NOMO-1 (cell line): ENCODE results near the gene PTGS1.
A peak's percentile ranks its signal among the peaks of the same experiment; 100 is the strongest.
"Not testable (repeated sequence)": the region's sequence is repeated elsewhere in the genome, so short reads cannot be mapped to it uniquely, and the experiment has no call there.

Source experiments
- DNase-seq, 2 experiments: peaks; one replicate each; lab custom pipeline; 2025; ENCODE audit not compliant: unreplicated experiment in 2 of 2; lab: John Stamatoyannopoulos, UW

The PTGS1 gene

GRCh38 chr9:122370869-122371755 lies at the start of gene PTGS1:
TSS of gene PTGS1 (plus strand) at chr9:122371024. CDS start at chr9:122371085, 61 bp downstream.
- peak; percentile 58 to 78 for DNase-seq

DNA sequence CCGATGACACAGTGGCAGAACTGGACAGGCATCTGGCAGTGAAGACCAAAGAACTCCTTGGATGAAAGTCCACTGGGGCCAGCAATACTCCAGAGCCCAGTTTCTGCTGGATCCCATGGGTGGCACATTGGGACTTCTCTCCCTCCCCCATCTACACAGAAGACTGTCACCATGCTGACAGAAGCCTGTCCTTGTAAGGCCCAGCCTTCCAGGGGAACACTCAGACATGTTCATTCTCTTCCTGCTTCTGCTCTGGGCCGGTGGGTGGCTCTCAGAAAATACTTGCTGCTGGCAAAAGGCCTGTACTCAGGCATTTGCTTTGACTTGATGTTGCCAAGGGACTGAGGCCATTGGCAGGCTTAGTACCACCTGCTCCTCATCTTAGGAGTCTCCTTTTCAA lies 48.3 kb upstream of the PTGS1 start:
- no peak for DNase-seq

DNA sequence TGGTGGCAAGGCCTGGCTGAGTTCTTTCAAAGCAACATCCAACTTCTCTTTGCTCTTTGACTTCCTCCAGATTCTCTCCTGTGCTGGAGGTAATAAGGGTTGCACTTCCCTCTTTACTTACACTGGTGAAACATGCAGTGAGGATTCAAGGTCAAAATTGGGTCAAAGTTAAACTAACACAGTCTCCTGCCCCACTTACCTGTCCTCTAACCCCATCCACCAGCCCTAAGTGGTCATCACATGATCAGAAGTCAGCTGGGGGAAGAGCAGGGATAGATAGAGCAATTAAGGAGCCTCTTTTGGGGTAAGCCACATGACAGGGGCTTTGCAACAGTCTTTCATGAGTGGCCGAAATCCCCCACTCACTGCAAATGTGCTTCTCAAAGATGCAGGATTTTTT lies 46.2 kb upstream of the PTGS1 start:
- DNase-seq: not testable (repeated sequence)

GRCh38 chr9:122325124-122325523 lies 45.7 kb upstream of the PTGS1 start:
- no peak for DNase-seq

DNA sequence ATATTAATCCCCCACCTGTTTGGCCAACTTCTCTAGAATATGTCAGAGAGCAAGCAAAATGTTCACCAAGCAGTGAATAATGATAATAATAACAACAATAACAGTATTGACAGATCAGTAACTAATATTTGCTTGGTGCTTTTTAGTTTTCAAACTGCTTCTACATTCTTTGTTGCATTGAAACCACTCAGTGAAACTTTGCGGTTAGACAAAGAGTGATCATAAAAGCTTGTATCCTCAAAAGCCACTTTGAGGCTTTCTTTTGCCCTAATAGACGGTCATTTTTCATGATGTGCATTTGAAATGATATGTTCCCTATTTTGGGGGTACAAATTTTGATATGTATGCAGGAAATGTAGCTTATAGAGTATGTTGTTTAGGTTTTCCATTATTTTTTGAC lies 43.6 kb upstream of the PTGS1 start:
- DNase-seq: no peak

DNA sequence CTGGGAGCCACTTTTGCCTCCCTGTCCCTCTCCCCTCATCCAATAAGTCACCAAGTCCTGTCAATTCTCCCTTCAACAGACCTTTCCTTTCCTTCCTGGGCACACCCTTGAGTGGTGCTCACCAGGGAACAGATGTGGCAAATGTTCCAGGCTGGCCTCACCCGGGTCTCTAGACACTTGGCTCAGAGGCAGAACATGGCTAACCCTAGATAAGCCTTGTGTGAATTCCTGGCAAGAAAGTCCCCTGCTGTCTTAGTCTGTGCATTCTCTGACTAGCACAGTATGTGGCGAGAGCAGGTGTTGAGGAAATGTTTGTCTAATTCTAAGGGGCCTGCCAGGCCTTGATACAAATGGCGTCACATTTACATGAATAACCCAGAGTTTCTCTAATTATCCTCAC lies 41.2 kb upstream of the PTGS1 start:
- no peak for DNase-seq

DNA sequence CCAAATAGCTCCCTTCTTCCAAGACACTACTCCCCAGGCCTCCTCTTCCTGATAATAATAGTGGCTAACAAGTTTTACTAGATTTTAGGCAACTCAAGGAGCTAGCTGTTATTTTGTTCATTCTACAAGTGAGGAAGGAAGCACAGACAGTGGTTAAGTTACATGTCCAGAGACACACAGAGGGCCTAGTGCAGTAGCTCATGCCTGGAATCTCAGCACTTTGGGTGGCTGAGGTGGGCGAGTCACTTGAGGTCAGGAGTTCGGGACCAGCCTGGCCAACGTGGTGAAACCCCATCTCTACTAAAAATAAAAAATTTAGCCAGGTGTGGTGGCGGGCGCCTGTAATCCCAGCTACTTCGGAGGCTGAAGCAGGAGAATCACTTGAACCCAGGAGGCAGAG lies 40.4 kb upstream of the PTGS1 start:
- DNase-seq: not testable (repeated sequence)

DNA sequence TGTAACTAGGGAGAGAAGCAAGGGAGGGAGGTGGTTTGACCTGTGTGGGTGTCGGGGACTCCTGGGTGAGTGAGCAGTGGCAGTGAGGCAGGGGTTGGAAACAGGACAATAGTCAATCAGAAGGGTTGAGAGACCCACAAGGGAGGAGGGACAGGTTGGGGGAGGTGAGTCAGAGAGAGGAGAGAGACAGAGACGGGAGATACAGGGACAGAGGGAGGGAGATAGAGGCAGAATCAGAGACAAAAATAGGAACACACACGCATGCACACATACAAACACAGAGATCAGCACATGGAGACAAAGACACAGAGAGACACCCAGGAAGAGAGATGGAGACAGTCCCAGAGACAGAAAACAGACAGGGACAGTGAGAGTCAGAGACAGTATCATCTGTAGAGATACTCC lies 39.3 kb upstream of the PTGS1 start:
- no peak for DNase-seq

DNA sequence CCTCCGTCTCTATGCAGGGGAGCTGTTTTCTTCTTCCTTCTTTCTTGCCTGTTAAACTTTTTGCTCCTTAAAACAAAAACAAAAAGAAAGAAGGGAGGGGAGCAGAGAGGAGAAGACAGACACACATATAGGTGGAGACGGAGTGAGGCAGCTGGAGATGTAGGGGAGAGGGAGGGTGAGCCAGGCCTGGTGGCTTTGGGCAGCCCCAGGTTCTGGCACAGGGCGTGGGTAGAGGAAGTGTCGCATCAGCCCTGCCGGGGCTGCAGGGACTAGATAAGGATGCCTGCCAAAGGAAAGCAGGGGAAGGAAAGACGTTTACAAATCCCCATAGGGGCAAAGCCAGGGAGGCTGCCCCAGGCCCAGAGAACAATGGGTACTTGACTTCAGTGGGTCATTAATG lies 38.7 kb upstream of the PTGS1 start:
- DNase-seq: no peak

DNA sequence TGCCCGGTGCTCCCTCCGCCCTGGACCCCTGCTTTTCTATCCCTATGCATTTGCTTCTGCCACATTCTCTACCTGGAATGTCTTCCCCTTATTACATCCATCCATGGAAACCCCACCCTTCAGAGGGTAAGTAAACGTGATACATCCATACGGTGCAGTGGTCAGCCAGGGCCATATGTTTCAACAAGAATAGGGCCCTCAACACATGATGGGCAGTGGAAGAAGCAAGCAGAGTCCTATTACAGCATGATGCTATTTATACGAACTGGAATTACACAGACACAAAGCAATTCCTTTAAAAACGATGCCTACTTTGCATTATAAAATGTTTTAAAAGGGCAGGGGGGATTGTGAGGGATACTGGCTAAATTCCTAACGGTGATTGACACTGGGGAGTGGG lies 38.2 kb upstream of the PTGS1 start:
- DNase-seq: no peak

DNA sequence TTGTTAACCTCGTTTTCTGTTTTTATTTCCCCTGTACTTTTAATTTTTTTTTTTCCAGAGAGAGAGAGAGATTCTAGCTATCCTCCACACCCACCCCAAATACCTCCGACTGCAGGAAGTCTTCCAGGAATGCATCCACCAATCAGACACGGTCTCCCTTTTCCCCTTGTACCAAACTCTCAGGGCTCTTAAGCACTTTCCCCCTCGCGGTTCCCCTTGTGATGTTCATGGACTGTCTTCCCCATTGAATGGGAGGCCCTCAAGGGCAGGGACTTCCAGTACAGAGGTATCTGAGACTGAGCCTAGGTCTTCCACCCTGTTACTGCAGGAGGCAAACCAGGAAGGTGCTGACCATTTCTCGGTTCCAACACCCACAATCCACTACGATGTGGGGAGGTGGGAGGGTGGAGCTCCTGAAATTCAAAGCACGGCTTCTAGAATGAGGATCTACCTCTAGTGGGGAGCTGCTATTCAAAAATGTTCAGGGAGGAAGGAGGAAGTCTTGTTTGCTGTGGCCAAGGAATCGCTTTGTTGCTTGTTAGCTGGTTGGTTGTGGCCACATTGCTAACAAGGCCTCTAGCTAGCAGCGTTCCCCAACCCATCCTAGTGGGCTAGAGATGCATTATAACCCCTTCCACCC lies 37.5 kb upstream of the PTGS1 start:
- DNase-seq: no peak

DNA sequence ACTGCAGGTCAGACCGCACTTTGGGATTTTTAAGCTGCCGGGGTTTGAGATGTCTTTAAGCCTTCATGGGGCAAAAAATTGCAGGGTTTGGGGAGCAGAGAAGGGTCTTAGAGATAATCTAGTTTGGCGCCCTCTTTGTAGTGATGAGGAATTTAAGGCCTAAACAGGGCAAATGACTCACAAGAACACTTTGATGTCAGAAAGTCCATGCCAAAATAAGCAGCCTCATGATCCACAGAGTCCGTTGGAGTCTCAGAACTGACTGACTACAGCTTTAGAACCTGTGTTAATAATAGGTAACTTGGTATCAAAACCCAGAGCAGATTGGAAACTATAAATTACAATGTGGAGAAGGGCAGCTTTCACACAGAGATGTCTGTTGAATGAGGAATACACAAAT lies 35.9 kb upstream of the PTGS1 start:
- DNase-seq: no peak

GRCh38 chr9:122336189-122336588 lies 34.6 kb upstream of the PTGS1 start:
- DNase-seq: no peak

DNA sequence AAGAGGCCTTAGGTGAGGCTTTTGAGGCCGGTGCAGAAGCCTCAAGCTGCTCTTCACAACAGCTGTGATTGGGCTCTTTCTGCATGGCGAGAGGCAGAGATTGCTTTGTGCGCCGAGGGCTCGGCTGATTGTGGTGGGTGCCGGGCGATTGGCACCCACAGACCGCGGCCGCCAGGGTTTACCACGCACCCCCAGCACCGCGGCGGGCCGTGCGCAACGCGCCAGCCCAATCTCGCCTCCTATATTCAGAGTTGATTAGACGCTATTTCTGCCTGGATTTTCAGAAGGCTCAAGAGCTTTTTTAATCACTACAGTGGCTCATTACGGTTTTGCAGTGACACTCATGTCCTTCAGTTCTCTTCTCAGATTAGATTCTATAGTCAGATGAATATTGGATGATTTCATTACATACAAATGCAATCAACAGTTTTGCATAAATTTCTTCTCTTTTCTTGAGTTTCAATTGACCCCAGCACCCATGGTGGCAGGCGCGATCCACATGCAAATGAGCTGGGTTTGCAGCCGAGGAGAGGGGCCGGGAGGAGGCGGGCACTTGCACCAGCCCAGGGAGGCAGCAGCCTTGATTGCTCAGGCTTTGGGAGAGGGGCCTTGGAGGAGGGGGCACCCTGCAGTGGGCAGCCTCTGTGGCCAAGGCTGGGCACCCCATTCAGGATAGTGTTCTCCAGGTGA lies 33.8 kb upstream of the PTGS1 start:
- DNase-seq: no peak

- no peak for DNase-seq
Measured at GRCh38 chr9:122337556-122337929, 33.3 kb upstream of the PTGS1 start.

- DNase-seq: no peak
Measured at GRCh38 chr9:122338536-122338935, 32.3 kb upstream of the PTGS1 start.

- no peak for DNase-seq
Measured at GRCh38 chr9:122338994-122339393, 31.8 kb upstream of the PTGS1 start.

DNA sequence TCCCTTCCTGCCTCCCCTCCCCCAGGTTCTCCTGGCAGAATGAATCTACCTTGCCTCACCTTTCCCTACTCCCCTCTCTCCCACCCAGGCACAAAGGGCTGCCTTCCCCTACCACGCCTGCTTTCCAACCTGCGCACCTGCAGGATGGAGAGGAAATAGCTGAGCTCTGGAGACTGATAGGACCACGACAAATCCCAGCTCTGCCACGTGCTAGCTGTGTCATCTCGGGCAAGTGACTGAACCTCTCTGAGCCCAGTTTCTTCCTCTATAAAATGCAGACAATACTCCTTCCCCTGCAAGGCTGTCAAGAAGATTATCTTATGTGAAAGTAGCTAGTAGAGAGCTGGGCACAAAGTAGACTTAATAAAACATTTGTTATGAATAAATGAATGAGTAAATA lies 31.2 kb upstream of the PTGS1 start:
- DNase-seq: no peak

DNA sequence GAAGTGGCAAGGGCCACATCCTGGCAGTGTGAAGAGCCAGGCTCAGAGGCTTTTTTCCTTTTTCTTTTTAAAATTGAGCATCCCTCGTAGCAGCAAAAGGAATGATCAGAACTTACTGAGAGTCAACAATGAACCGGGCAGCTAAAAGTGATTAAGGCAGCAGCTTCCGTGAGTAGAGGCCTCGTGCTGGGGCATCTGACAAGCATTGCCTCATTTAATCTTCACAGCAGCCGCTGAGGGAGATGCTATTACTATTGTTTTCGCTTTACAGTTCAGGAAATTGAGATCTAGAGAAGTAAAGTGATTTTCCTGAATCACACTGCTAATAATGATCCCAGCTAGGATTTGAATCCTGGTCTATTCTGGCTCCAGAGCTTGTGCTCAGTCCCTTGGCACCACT lies 30.7 kb upstream of the PTGS1 start:
- DNase-seq: no peak

DNA sequence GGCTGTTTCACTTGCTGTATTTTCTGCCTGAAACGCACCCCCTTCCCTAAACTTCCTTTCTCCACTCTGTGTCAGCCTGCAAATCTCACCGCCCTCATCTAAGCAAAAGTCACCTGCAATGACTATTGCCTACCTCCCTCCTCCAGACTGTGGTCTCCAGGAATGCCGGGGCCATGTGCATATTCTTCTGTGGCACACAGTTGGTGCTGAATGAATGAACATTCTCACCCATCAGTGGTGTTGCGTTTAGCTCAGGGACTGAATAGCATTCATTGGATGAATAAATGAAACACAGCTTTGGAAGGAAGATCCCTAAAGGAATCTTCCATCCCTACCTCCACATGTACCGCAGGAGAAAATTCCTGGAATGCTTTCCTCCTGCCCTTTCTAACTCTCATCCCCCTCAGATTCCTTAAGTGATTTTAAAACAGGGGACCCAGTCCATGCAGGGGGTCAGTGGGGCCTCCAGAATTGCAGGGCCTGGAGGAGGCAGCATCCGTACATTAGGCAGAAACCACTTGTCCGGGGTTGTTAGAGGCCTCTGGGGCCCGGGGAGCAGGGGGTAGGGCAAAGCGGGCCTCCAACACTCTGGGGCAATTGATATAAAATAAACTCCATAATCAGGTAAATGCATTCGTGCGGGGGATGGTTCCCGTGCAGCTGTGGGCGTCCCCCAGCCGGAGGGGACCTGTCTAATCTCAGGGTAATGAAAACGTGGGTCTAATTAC lies 28.3 kb upstream of the PTGS1 start:
- no peak for DNase-seq
